A549 (cell line): Measurements from ENCODE around the gene PARP8. TPM values are rescaled to one million over a fixed set of nuclear protein-coding genes. Genes with fewer than 3 reads are reported as not detected.

Experiments used
- ATAC-seq, 2 experiments: fragments of 200-7000 bp in 1 of 2; fragments of >200 bp in 1 of 2; cut with Nextera tagmentation in 1 of 2; cut with Tn5 transposase in 1 of 2; 3 replicates each; pipeline versions ENCODE4 v1.8.0 to v1.9.1; 2018 to 2020; ENCODE audit warnings: mild to moderate bottlenecking in 1 of 2, moderate library complexity in 1 of 2
- CTCF ChIA-PET: fragments of 300-600 bp; sonication (Branson Sonifier 250); formaldehyde crosslinking; extraction: SDS; loops from one replicate; lab custom pipeline; 2021; ENCODE audit warnings: antibody characterized with exemption, inconsistent platforms; lab: Yijun Ruan, JAX
- POLR2A ChIA-PET: fragments of 350-600 bp; formaldehyde crosslinking; extraction: SDS; loops from one replicate; lab custom pipeline; 2021; ENCODE audit warnings: antibody characterized with exemption, inconsistent platforms; lab: Yijun Ruan, JAX
- DNase-seq, 2 experiments: peaks; one replicate each; pipeline versions ENCODE4 v3.0.0 to v3.0.0-alpha.2; 2011 to 2016; ENCODE audit warnings: low read depth in 1 of 2, low spot score in 1 of 2
- FAIRE-seq: peaks from 2 replicates; lab custom pipeline; 2011; peaks lifted over from hg19 to GRCh38; lab: Jason Lieb, UNC
- H3K27ac ChIP-seq, 2 experiments: fragments of >200 bp; sonication (Bioruptor Twin); formaldehyde crosslinking; 3 replicates each; pipeline ENCODE4 v1.5.1; 2016 to 2017
- H3K4me1 ChIP-seq: fragments of >200 bp; sonication (Bioruptor Twin); formaldehyde crosslinking; 3 replicates; pipeline ENCODE4 v1.6.1; 2016
- H3K4me2 ChIP-seq: fragments of >200 bp; sonication (Bioruptor Twin); formaldehyde crosslinking; 3 replicates; pipeline ENCODE4 v1.6.1; 2016
- H3K4me3 ChIP-seq: fragments of >200 bp; sonication (Bioruptor Twin); formaldehyde crosslinking; 3 replicates; pipeline ENCODE4 v1.5.1; 2016
- H3K9me3 ChIP-seq: fragments of >200 bp; sonication (Bioruptor Twin); formaldehyde crosslinking; 3 replicates; pipeline ENCODE4 v1.6.1; 2016
- BHLHE40 ChIP-seq: IDR thresholded peaks from 2 replicates; pipeline ENCODE4 v1.6.1; 2012; ENCODE audit warnings: low read depth, low read length, inconsistent platforms
- CTCF ChIP-seq: fragments of >200 bp; sonication (Bioruptor Twin); formaldehyde crosslinking; IDR thresholded peaks from 3 replicates; pipeline ENCODE4 v1.5.1; 2016
- ELK1 ChIP-seq: fragments of 150-350 bp; IDR thresholded peaks from 2 replicates; pipeline ENCODE4 v1.6.1; 2014; ENCODE audit warnings: low read depth, mild to moderate bottlenecking, low read length
- FOSB ChIP-seq: fragments of 250-450 bp; sonication (Bioruptor Pico); IDR thresholded peaks from 2 replicates; pipeline ENCODE4 v1.5.0; 2020; ENCODE audit warnings: mild to moderate bottlenecking, moderate library complexity
- FOSL2 ChIP-seq, 2 experiments: fragments of 450-650 bp in 1 of 2; fragments of >200 bp in 1 of 2; sonication (Bioruptor Twin) in 1 of 2; formaldehyde crosslinking; IDR thresholded peaks; 2 replicates each; pipeline versions ENCODE4 v1.5.0 to v1.6.1; 2016 to 2020; ENCODE audit warnings: mild to moderate bottlenecking in 1 of 2, moderate library complexity in 1 of 2
- HDAC2 ChIP-seq: fragments of 200-600 bp; sonication (generic); IDR thresholded peaks from 2 replicates; pipeline ENCODE4 v1.6.1; 2016
- HES2 ChIP-seq: fragments of >200 bp; sonication (Bioruptor Twin); formaldehyde crosslinking; IDR thresholded peaks from 2 replicates; pipeline ENCODE4 v1.6.1; 2016
- HEYL ChIP-seq: fragments of 250-450 bp; sonication (Bioruptor Pico); IDR thresholded peaks from 2 replicates; pipeline ENCODE4 v1.8.0; 2021; ENCODE audit warnings: mild to moderate bottlenecking, moderate library complexity
- HMGXB4 ChIP-seq: fragments of 250-450 bp; sonication (Bioruptor Pico); IDR thresholded peaks from 2 replicates; pipeline ENCODE4 v1.5.0; 2021; ENCODE audit warnings: mild to moderate bottlenecking, moderate library complexity, borderline replicate concordance
- HOXA7 ChIP-seq: fragments of 250-450 bp; sonication (Bioruptor Pico); IDR thresholded peaks from 2 replicates; pipeline ENCODE4 v1.5.0; 2020; ENCODE audit warnings: mild to moderate bottlenecking, moderate library complexity
- HOXB13 ChIP-seq: fragments of 250-450 bp; sonication (Bioruptor Pico); IDR thresholded peaks from 2 replicates; pipeline ENCODE4 v1.5.0; 2020; ENCODE audit warnings: low read depth, mild to moderate bottlenecking, moderate library complexity
- JUNB ChIP-seq: fragments of >200 bp; sonication (Bioruptor Twin); formaldehyde crosslinking; IDR thresholded peaks from 2 replicates; pipeline ENCODE4 v1.6.1; 2016
- KDM5A ChIP-seq: fragments of 200-600 bp; sonication (generic); IDR thresholded peaks from 2 replicates; pipeline ENCODE4 v1.6.1; 2016; ENCODE audit warnings: antibody characterized with exemption, mild to moderate bottlenecking
- MAX ChIP-seq: IDR thresholded peaks from 2 replicates; pipeline ENCODE4 v1.6.1; 2012
- PHF8 ChIP-seq: fragments of 200-600 bp; sonication (generic); IDR thresholded peaks from 2 replicates; pipeline ENCODE4 v1.6.1; 2016; ENCODE audit warnings: low read depth, mild to moderate bottlenecking, antibody characterized with exemption, moderate library complexity, borderline replicate concordance
- REST ChIP-seq: fragments of 200-600 bp; sonication (generic); IDR thresholded peaks from 2 replicates; pipeline ENCODE4 v1.6.1; 2016; ENCODE audit warnings: antibody characterized with exemption, mild to moderate bottlenecking, moderate library complexity
- RFX5 ChIP-seq: fragments of 450-650 bp; IDR thresholded peaks from 2 replicates; pipeline ENCODE4 v1.7.1; 2014; ENCODE audit warnings: antibody characterized with exemption, mild to moderate bottlenecking, moderate library complexity
- SREBF2 ChIP-seq: fragments of 450-650 bp; IDR thresholded peaks from 2 replicates; pipeline ENCODE4 v1.6.1; 2014; ENCODE audit warnings: mild to moderate bottlenecking, moderate library complexity
- TP53 ChIP-seq: fragments of 250-450 bp; sonication (Bioruptor Pico); IDR thresholded peaks from 2 replicates; pipeline ENCODE4 v1.5.0; 2021; ENCODE audit warnings: mild to moderate bottlenecking, moderate library complexity
- ZC3H11A ChIP-seq: fragments of 450-650 bp; IDR thresholded peaks from 2 replicates; pipeline ENCODE4 v1.6.1; 2014; ENCODE audit warnings: antibody characterized with exemption, mild to moderate bottlenecking
- ZNF302 ChIP-seq: fragments of 250-450 bp; sonication (Bioruptor Pico); IDR thresholded peaks from 2 replicates; pipeline ENCODE4 v1.9.0; 2021; ENCODE audit warnings: inconsistent platforms, mild to moderate bottlenecking, moderate library complexity
- ZSCAN20 ChIP-seq: fragments of 250-450 bp; sonication (Bioruptor Pico); IDR thresholded peaks from 2 replicates; pipeline ENCODE4 v1.8.0; 2022; ENCODE audit warnings: mild to moderate bottlenecking, moderate library complexity
- WGBS: methylation state at CpG from one replicate; pipeline ENCODE4 v1.1.6; 2017; ENCODE audit errors: missing lambda C conversion rate; 5-methylcytosine and 5-hydroxymethylcytosine counted together
- polyA plus RNA-seq, 4 experiments: library from polyadenylated mRNA; depleted of rRNA in 3 of 4; stranded (reverse); fragments of >200 nt; fragmentation: RNase III in 1 of 4; extraction: RNeasy Plus Mini Kit Qiagen cat#74134 plus additional on column Dnase treatment in 1 of 4; gene quantifications; 2 replicates in 3 of 4; 3 replicates in 1 of 4; pipeline ENCODE4 v1.2.3, GENCODE V29; 2011 to 2017

Gene PARP8
- polyA plus RNA-seq, 2 of the 4 experiments (the other 2 are of a cell fraction): 0.01 to 0.48 TPM

- FAIRE-seq (no peak), ATAC-seq (no peak), DNase-seq (no peak)
- Histone ChIP-seq H3K4me1 (no peaks in the 10 kb centered on the region), H3K9me3 (no peaks in the 10 kb centered on the region), H3K4me3 (no peak overlapping the region), H3K4me2 (no peak overlapping the region), H3K27ac (no peak overlapping the region)
- 3% methylated on average over 1 of the region's 1 CpG for WGBS
- POLR2A ChIA-PET: no interaction called here
- TF ChIP-seq FOSB (CRISPR knock-in tag) (no peak), HOXA7 (CRISPR knock-in tag) (no peak), HOXB13 (CRISPR knock-in tag) (no peak), CTCF (no peak), MAX (no peak), FOSL2 (IDR thresholded peaks at IDR 0.05) (no peak), FOSL2 (CRISPR knock-in tag; IDR thresholded peaks at IDR 0.05) (no peak), HMGXB4 (CRISPR knock-in tag) (no peak), PHF8 (no peak), ZSCAN20 (CRISPR knock-in tag) (no peak)
- CTCF ChIA-PET: no interaction called here
Measured at GRCh38 chr5:50888751-50889150, 222.3 kb downstream of the PARP8 start.

GRCh38 chr5:50889790-50890189 is 223.4 kb downstream of the PARP8 start:
- ChIA-PET POLR2A (no interaction called here), CTCF (no interaction called here)
- no peaks in the 10 kb centered on the region for H3K4me1 ChIP-seq
- 2% methylated on average over 2 of the region's 2 CpGs for WGBS
- no peak overlapping the region for H3K27ac ChIP-seq
- DNase-seq: no peak
- H3K4me2 ChIP-seq: no peak overlapping the region
- FAIRE-seq: no peak
- no peak overlapping the region for H3K4me3 ChIP-seq
- ATAC-seq: no peak
- TF ChIP-seq HES2 (no peak), BHLHE40 (no peak), REST (no peak), HDAC2 (no peak), HMGXB4 (CRISPR knock-in tag) (no peak), HOXB13 (CRISPR knock-in tag) (no peak), ZC3H11A (no peak), SREBF2 (no peak), TP53 (CRISPR knock-in tag) (no peak), ZSCAN20 (CRISPR knock-in tag) (no peak), RFX5 (no peak), ZNF302 (CRISPR knock-in tag) (no peak), ELK1 (no peak), FOSL2 (IDR thresholded peaks at IDR 0.05) (no peak), FOSL2 (CRISPR knock-in tag; IDR thresholded peaks at IDR 0.05) (no peak), JUNB (no peak), PHF8 (no peak), HEYL (CRISPR knock-in tag) (no peak), KDM5A (no peak)
- TF ChIP-seq, all 56 proteins: peak for 0
- no peaks in the 10 kb centered on the region for H3K9me3 ChIP-seq
